Bronchial epithelial cell (primary cell): ENCODE results near the gene FRMD1. TPM values are rescaled to one million over a fixed set of nuclear protein-coding genes. Genes with fewer than 3 reads are reported as not detected.

Source experiments
- total RNA-seq: library from RNA; depleted of rRNA; stranded (reverse); fragments of >200 nt; gene quantifications from 2 replicates; pipeline ENCODE4 v1.2.1, GENCODE V29; 2014

FRMD1 gene
- total RNA-seq, 1 donor from 2014 or later: not detected

Other genes starting within 250 kb of the FRMD1 start
- gene KIF25, start 81.5 kb downstream of the FRMD1 start, total RNA-seq: not detected in 2 replicates
- gene DACT2, start 240.6 kb upstream of the FRMD1 start, total RNA-seq: 0.26 and 1.3 TPM in 2 replicates